Thoracic aorta endothelial cell (primary cell): Measurements from ENCODE around the gene LMLN. TPM values are rescaled to one million over a fixed set of nuclear protein-coding genes. Genes with fewer than 3 reads are reported as not detected.

Experiments
- small RNA-seq: library from RNA; depleted of rRNA; stranded (forward); fragments of <200 nt; gene quantifications from one replicate; pipeline ENCODE3, GENCODE V24; 2012
- total RNA-seq: library from RNA; depleted of rRNA; stranded (reverse); fragments of >200 nt; gene quantifications from 2 replicates; pipeline ENCODE4 v1.2.3, GENCODE V29; 2012

LMLN gene, protein sequence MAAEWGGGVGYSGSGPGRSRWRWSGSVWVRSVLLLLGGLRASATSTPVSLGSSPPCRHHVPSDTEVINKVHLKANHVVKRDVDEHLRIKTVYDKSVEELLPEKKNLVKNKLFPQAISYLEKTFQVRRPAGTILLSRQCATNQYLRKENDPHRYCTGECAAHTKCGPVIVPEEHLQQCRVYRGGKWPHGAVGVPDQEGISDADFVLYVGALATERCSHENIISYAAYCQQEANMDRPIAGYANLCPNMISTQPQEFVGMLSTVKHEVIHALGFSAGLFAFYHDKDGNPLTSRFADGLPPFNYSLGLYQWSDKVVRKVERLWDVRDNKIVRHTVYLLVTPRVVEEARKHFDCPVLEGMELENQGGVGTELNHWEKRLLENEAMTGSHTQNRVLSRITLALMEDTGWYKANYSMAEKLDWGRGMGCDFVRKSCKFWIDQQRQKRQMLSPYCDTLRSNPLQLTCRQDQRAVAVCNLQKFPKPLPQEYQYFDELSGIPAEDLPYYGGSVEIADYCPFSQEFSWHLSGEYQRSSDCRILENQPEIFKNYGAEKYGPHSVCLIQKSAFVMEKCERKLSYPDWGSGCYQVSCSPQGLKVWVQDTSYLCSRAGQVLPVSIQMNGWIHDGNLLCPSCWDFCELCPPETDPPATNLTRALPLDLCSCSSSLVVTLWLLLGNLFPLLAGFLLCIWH
- total RNA-seq = 6.5 and 8.8 TPM in 2 replicates

DNA sequence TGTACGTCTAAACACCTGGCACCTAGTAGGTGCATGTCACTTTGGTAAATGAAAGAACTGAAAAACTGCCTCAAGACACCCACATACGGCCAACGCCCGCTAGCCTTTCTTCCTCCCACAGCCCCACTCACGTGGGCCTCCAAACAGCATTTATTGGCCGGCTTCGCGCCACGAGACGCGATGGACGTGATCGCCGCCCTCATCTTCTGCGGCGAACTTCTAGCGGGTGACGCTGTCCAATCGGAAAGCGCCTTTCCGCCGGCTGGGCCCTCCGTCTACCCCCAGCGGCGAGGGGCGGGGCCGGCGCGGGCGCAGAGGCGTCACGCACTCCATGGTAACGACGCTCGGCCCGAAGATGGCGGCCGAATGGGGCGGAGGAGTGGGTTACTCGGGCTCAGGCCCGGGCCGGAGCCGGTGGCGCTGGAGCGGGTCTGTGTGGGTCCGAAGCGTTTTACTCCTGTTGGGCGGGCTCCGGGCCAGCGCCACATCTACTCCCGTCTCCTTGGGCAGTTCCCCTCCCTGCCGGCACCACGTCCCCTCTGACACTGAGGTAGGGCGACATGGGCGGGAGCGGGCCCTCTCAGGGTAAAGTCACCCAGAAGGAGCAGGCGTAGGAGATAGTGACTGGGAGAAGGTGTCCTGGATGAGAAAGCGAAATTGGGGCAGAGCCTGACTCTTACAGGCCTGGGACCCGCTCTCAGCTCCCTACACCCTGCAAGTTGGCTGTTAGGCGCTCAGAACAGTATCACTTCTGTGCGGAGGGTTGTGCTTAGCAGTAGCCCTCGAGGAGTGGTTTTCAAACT, at the start of gene LMLN:
LMLN (plus strand) TSS at position 327 of the 803 bp plus-strand sequence; CDS start at position 356, 29 bp downstream.

DNA sequence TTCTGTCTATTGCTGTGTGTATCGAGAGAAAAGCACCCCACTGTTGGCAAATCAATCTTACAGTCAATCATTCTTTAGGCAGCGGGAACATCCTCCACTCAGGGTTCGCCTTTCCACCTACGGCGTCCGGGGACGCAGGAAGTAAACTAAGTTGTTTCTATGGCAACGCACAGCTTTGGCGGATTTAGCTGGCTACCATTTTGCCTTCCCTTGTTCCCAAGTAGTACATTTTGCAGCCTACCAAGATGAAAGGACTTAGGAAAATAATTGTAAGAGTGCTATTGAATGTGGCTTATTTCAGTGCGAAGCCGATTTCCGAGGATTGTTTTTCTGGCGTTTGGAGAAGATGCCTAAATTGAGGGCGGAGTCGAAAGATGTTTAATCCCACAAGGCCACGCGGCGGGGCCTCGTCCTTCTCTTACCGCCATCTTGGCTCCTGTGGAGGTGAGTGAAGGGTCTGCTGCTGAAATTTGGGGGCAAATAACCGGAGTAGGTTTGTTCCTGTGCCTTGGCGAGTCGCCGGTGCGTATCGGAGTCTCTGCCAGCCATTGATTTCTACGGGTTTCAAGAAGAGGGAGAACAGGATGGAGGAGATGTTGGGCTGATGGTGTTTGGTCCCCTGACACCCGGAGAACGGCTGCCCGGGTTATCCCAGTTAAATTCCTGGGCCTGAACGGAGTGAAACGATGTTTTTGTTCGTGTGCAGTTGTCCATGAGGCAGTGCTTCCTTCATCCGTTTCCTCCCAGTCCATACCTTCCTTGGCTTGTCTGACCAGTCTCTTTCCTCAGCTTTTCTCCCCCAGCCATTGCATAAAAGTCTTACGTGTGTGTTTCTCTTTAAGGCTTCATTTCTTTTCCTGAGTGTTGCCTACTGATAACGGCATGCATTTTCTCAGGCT, 10.0 kb upstream of the LMLN start, which contains the start of gene RPL35A:
RPL35A (plus strand) TSS at position 413 of the 899 bp plus-strand sequence. CDS start 778 bp downstream, outside the sequence.

Small RNAs within 50 kb of the gene (small RNA-seq; reads per million reads assigned to genes)
- gene RNU6-621P (not detected), gene RNU6-821P (not detected)

Other genes with a start within 250 kb of the LMLN start
- 17.2 and 20.2 TPM in 2 replicates for gene RUBCN, start 223.3 kb upstream of the LMLN start, total RNA-seq
- gene FYTTD1, start 210.3 kb upstream of the LMLN start, total RNA-seq = 62.2 and 65.4 TPM in 2 replicates
- gene LRCH3, start 169.0 kb upstream of the LMLN start, total RNA-seq = 65.8 and 130 TPM in 2 replicates
- gene RPL35A, start 10.0 kb upstream of the LMLN start, total RNA-seq = 834 and 913 TPM in 2 replicates